Muscle layer of colon (tissue), 2 donors: Measurements from ENCODE around the gene CDK14.

Experiments
- H3K27ac ChIP-seq: one replicate; pipeline ENCODE4 v1.7.0; 2013; ENCODE audit warnings: low read depth, mild to moderate bottlenecking, low read length, moderate library complexity
- H3K27me3 ChIP-seq, 2 donors: one replicate each; pipeline ENCODE4 v1.7.0; 2013; ENCODE audit warnings: low read length in 2 of 2, mild to moderate bottlenecking in 2 of 2; ENCODE audit not compliant: insufficient read depth in 2 of 2, control insufficient read depth in 1 of 2
- H3K36me3 ChIP-seq: one replicate; pipeline ENCODE4 v1.7.0; 2013; ENCODE audit warnings: mild to moderate bottlenecking, low read length; ENCODE audit not compliant: insufficient read depth
- H3K4me1 ChIP-seq: one replicate; pipeline ENCODE4 v1.7.0; 2013; ENCODE audit warnings: mild to moderate bottlenecking, low read length; ENCODE audit not compliant: insufficient read depth
- H3K4me3 ChIP-seq, 2 donors: one replicate each; pipeline ENCODE4 v1.7.0; 2013; ENCODE audit warnings: low read length in 2 of 2, low read depth in 1 of 2, mild to moderate bottlenecking in 1 of 2, moderate library complexity in 1 of 2
- H3K9ac ChIP-seq: one replicate; pipeline ENCODE4 v1.7.0; 2013; ENCODE audit warnings: low read length
- H3K9me3 ChIP-seq: one replicate; pipeline ENCODE4 v1.7.0; 2013; ENCODE audit warnings: mild to moderate bottlenecking, low read length
- donor health status: abdominal sarcoma.
- donor health status: Adenocarcinoma of cecum.

The CDK14 gene

DNA sequence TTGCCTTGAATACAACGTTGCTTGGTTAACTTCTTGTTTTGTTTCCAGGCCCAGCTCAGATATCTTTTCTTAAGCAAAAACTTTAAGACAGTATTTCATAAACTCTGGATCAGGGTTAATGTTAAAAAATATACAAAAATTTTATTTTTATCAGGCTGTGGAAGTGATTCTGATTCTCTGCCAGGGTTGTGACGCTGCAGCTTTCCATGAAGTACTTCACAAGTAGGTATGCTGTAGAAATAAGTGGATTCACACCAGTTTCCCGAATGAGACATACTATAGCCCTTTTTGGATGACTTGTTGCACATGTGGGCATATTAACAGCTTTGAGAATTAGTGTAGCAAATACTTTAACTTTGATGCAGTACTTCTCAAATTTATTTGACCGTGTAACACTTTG is 70.1 kb downstream of the CDK14 start:
- no peak overlapping the region for H3K9ac ChIP-seq
- H3K27ac ChIP-seq = no peak overlapping the region
- H3K36me3 ChIP-seq = no peaks in the 10 kb centered on the region
- H3K4me3 ChIP-seq = no peak overlapping the region
- H3K9me3 ChIP-seq = no peaks in the 10 kb centered on the region
- H3K4me1 ChIP-seq = peaks cover 14% of the 10 kb centered on the region
- no peaks in the 10 kb centered on the region for H3K27me3 ChIP-seq

DNA sequence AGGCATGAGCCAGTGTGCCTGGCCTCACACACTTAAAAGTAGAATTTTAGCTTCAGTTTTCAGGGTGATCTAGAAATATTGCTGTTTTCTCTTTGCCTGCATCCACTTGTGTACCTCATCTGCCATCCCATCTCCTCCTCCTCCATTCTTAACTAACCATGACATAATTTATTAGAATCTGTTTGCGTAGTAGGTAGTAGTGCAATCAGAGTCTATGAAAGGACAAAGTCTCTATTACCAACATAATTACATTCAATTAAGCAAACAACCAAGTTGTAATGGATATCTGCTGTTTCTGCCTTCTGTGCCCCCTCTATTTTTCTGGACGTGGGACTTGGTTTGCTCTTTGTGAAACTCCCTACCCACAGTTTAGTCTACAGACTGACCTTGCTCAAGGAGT is 72.9 kb downstream of the CDK14 start:
- Histone ChIP-seq H3K4me3 (no peak overlapping the region), H3K4me1 (no peaks in the 10 kb centered on the region), H3K27ac (no peak overlapping the region), H3K9ac (no peak overlapping the region), H3K9me3 (no peaks in the 10 kb centered on the region), H3K36me3 (no peaks in the 10 kb centered on the region), H3K27me3 (no peaks in the 10 kb centered on the region)

DNA sequence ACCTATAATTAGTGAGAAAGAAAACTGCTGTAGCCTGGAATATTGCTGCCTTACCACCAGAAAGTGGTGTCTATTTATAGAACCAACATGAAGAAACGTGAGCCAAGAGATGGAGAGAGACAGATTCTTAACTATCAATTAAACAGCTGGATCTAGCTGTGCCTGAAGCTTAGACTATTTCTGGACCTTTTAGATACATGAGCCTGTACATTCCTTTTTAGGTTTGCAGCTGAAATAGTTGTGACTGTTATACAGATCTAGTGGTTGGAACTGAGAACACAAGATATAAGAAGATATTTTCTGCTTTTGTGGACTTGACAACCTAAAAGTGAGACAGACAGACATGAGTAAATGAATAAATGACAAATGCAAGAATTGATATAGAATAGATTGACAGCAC is 73.4 kb downstream of the CDK14 start:
- Histone ChIP-seq H3K4me3 (no peak overlapping the region), H3K27ac (no peak overlapping the region), H3K9ac (no peak overlapping the region), H3K36me3 (no peaks in the 10 kb centered on the region), H3K27me3 (no peaks in the 10 kb centered on the region), H3K4me1 (no peaks in the 10 kb centered on the region), H3K9me3 (no peaks in the 10 kb centered on the region)

DNA sequence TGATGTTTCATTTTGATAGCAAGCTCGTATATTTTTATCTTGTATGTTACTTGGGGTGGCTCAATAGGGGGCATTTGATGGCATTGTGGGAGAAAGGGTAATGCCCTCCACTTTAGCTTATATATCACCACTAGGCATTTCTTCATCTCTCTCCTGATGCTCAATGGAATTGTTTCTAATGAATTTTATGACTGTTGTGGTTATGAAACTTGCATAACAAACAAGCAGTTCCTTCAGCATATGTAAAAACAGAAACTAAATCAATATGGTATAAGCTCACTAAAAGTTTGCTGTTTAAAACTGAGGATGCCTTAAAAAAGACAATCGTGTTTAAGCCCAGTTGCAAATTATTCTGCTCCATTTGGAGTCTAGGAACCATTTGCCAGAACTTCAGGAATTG is 75.5 kb downstream of the CDK14 start:
- no peak overlapping the region for H3K4me3 ChIP-seq
- H3K36me3 ChIP-seq = no peaks in the 10 kb centered on the region
- no peaks in the 10 kb centered on the region for H3K4me1 ChIP-seq
- H3K27ac ChIP-seq = no peak overlapping the region
- H3K9me3 ChIP-seq = no peaks in the 10 kb centered on the region
- no peak overlapping the region for H3K9ac ChIP-seq
- no peaks in the 10 kb centered on the region for H3K27me3 ChIP-seq

DNA sequence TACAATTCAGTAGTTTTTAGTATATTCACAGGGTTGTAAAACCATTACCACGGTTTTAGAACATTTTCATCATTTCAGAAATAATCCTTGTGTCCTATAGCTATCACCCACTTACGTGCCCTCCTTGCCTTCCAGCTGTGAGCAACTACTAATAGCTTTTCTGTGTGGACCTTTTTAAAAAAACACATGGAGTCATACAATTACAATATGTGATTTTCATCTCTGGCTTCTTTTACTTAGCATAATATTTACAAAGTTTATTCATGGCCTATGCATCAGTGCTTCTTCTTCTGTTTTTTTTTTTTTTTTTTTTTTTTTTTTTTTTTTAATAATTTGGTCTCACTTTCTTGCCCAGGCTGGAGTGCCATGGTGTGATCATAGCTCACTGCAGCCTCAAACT is 76.1 kb downstream of the CDK14 start:
- no peak overlapping the region for H3K4me3 ChIP-seq
- H3K9ac ChIP-seq = no peak overlapping the region
- no peaks in the 10 kb centered on the region for H3K4me1 ChIP-seq
- H3K9me3 ChIP-seq = no peaks in the 10 kb centered on the region
- H3K27me3 ChIP-seq = no peaks in the 10 kb centered on the region
- H3K36me3 ChIP-seq = no peaks in the 10 kb centered on the region
- H3K27ac ChIP-seq = no peak overlapping the region

DNA sequence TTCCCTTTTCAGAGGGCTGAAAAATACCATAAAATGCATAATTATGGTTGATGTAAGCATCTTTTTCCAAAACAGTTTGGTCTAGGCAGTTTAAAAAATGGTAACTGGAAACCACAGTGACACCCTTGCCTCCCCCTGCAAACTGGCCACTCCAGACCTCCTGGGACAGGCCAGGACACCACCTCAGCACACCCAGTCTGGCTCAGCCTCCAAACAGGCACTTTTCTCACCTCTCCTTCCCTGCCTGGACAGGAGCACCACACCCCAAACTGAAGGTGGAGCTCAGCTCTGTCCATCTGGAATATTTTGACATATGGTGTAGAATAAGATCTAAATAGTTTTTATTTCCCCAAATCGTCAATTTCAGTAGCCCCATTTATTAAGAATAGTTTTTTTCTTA is 78.5 kb downstream of the CDK14 start:
- no peak overlapping the region for H3K9ac ChIP-seq
- H3K4me3 ChIP-seq = no peak overlapping the region

DNA sequence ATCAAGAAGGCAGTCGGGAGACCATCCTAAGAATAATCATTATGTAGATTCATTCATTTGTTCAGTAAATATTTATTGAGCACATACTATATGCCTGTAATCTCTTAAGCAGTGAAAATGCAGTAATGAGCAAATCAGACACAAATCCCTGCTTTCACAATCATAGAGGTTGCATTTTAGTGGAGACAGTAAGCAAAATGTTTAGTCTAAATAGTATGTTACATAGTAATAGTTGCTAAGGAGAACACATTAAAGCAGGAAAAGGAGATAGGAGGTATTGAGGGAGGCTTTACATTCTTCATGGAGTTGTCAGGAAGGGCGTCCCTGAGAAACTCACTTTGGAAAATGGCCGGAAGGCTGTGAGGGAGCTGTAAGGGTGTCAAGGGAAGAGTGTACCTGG is 79.9 kb downstream of the CDK14 start:
- Histone ChIP-seq H3K4me3 (no peak overlapping the region), H3K36me3 (no peaks in the 10 kb centered on the region), H3K27ac (no peak overlapping the region), H3K27me3 (no peaks in the 10 kb centered on the region), H3K9ac (no peak overlapping the region), H3K4me1 (no peaks in the 10 kb centered on the region), H3K9me3 (no peaks in the 10 kb centered on the region)

More for the DNA sequence above, 78.5 kb downstream of the CDK14 start:
- H3K27ac ChIP-seq = no peak overlapping the region
- H3K9me3 ChIP-seq = no peaks in the 10 kb centered on the region
- H3K27me3 ChIP-seq = no peaks in the 10 kb centered on the region
- H3K4me1 ChIP-seq = no peaks in the 10 kb centered on the region
- no peaks in the 10 kb centered on the region for H3K36me3 ChIP-seq

DNA sequence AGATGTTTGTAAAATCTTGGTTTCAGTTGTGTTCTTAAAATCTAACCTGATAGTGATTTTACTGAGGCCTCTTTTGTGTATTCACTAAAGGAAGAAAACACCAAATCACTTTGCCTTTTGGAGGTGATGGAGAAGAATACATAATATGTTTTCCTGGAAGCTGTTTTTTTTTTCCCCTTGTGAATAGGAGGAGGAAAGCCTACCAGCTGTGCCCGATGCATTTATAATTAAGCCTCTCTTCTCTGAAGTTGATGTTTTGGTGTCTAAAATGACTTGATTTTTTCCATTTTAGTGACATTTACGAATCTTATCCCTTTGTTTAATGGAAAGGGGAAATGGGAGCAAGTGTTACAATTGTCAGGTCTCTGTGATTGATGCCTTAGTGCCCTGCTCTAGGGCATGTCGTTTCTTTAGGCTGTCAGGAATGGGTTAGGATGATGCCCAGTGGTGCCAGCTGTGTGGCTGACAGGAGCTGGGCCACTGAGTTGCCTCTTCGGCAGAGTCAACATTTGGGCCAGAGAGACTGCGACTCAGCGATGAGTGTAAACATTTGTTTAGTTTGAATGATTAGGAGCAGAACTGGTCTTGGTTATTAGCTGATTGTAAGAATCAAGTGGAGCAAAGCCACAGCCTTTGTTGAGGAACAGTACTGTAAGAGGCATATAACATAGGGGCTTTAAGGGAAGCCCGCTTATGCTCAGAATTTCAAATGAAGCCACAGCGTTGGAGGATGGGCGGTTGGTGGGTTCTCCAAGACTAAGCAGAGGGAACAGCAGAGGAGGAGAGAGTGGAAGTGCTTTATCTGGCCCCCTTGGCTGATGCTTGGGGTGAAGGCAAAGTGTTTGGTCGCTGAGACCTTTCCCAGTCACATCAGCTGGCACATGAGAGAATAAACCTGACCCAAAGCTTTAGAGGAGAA is 81.6 kb downstream of the CDK14 start:
- no peaks in the 10 kb centered on the region for H3K36me3 ChIP-seq

DNA sequence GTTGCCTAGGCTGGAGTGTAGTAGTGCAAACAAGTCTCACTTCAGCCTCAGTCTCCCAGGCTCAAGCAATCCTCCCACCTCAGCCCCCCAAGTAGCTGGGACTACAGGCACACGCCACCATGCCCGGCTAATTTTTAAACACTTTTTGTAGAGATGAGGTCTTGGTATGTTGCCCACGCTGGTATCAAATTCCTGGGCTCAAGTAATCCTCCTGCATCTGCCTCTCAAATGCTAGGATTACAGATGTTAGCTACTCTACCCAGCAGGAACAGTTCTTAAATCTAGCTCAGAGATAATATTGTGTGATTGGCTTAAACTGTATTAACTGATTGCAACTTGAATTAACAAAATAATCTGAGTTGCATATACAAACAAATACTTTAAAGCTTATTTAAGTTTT is 82.9 kb downstream of the CDK14 start:
- H3K4me3 ChIP-seq = no peak overlapping the region
- no peaks in the 10 kb centered on the region for H3K36me3 ChIP-seq
- no peaks in the 10 kb centered on the region for H3K4me1 ChIP-seq
- no peak overlapping the region for H3K9ac ChIP-seq
- no peak overlapping the region for H3K27ac ChIP-seq
- no peaks in the 10 kb centered on the region for H3K27me3 ChIP-seq
- H3K9me3 ChIP-seq = no peaks in the 10 kb centered on the region

More for the DNA sequence above, 81.6 kb downstream of the CDK14 start:
- Histone ChIP-seq H3K9ac (no peak overlapping the region), H3K4me1 (no peaks in the 10 kb centered on the region), H3K4me3 (no peak overlapping the region), H3K27ac (no peak overlapping the region), H3K27me3 (no peaks in the 10 kb centered on the region), H3K9me3 (no peaks in the 10 kb centered on the region)

DNA sequence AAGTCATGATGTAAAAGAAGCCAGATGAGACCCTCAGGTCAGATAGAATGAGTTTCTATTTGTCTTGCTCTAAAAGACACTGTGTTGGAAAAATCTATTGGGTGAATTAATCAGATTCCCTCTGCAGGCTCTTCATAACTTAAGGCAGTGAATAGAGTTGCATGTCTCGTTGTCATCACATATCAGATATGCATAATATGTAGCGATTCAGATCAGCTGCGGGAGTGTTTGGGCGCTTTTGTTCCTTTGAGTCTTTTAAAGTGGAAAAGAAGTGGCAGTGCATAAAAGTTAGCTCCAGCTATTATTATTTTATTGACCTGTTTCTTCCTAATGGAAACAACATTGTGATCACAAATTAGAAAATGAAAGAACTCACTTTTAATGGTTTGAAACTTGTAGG is 84.4 kb downstream of the CDK14 start:
- Histone ChIP-seq H3K36me3 (no peaks in the 10 kb centered on the region), H3K9me3 (no peaks in the 10 kb centered on the region), H3K4me3 (no peak overlapping the region), H3K27ac (no peak overlapping the region), H3K4me1 (no peaks in the 10 kb centered on the region), H3K27me3 (no peaks in the 10 kb centered on the region), H3K9ac (no peak overlapping the region)

DNA sequence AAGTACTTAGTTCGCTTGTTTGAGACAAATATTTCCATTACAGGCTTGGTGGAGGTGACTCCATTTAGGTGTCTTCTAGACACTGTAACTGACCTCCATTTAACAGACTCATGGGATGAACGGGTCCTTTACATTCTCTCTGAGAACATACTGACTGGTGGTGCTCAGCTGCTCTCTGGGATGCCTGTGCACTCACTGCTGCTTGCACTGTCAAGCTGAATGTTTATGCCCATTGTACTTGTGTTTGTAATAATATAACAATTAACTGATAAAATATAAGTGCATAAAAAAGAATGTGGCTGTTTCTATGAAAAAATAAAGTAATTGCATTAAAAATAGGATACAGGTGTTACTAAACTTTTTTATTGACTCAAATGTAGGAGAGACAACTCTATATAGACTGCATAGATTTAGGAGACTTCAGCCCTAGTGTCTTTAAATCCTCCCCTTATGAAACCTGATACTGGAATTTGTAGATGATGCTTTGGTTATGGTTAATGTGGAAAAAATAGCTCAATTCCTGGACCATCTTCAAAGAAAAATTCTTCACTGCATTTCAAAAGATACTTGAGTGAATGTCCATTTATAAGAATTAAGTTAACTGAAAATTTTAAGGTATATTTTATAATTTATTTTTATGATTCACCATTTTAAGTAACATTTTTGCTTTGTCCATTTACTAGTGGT is 85.4 kb downstream of the CDK14 start:
- Histone ChIP-seq H3K36me3 (no peaks in the 10 kb centered on the region), H3K9me3 (no peaks in the 10 kb centered on the region), H3K4me1 (no peaks in the 10 kb centered on the region), H3K4me3 (no peak overlapping the region), H3K27ac (no peak overlapping the region), H3K9ac (no peak overlapping the region), H3K27me3 (no peaks in the 10 kb centered on the region)
